K562 (cell line): ENCODE data around the gene SCARF1. TPM values are rescaled to one million over a fixed set of nuclear protein-coding genes. Genes with fewer than 3 reads are reported as not detected.

Experiments
- ATAC-seq: fragments of 200-7000 bp; cut with Tn5 transposase; 3 replicates; pipeline ENCODE4 v1.9.1; 2020; ENCODE audit warnings: moderate library complexity
- BruUV-seq: library from RNA; stranded (reverse); fragments of 400-500 nt; replicated peaks from 2 replicates; lab custom pipeline; 2021; lab: Mats Ljungman, UMichigan
- CTCF ChIA-PET: fragments of 300-600 bp; formaldehyde crosslinking; extraction: SDS; loops from one replicate; lab custom pipeline; 2021; ENCODE audit warnings: low intra/inter-chr PET ratio; lab: Yijun Ruan, JAX
- POLR2A ChIA-PET: fragments of 300-600, 350-650 bp; sonication (Branson Sonifier 250); formaldehyde crosslinking; extraction: SDS; loops from one replicate; lab custom pipeline; 2021; ENCODE audit warnings: antibody characterized with exemption, inconsistent platforms; lab: Yijun Ruan, JAX
- DNase-seq, 4 experiments: peaks; one replicate each; pipeline versions ENCODE4 v3.0.0 to v3.0.0-alpha.2; 2011 to 2018; ENCODE audit warnings: low spot score in 3 of 4, mixed read lengths in 3 of 4; ENCODE audit errors: extremely low read depth in 1 of 4
- FAIRE-seq: peaks from 2 replicates; lab custom pipeline; 2011; peaks lifted over from hg19 to GRCh38; lab: Jason Lieb, UNC
- H2AFZ ChIP-seq: 2 replicates; pipeline ENCODE4 v1.6.0; 2011; ENCODE audit warnings: low read depth, low read length, control low read depth, inconsistent platforms
- H3K27ac ChIP-seq: fragments of 200-600 bp; 3 replicates; pipeline ENCODE4 v1.8.0; 2011; ENCODE audit warnings: low read depth, mild to moderate bottlenecking, control low read depth, inconsistent platforms, low read length, moderate library complexity, mixed read lengths; ENCODE audit errors: extremely low read depth
- H3K27me3 ChIP-seq, 2 experiments: fragments of 300-600 bp in 1 of 2; 2 replicates in 1 of 2; 3 replicates in 1 of 2; pipeline versions ENCODE4 v1.6.0 to v1.8.0; 2011; ENCODE audit warnings: inconsistent platforms in 2 of 2, low read length in 2 of 2, mild to moderate bottlenecking in 1 of 2, mixed read lengths in 1 of 2, moderate library complexity in 1 of 2; ENCODE audit not compliant: control insufficient read depth in 2 of 2, insufficient read depth in 2 of 2
- H3K36me3 ChIP-seq: fragments of 300-600 bp; 3 replicates; pipeline ENCODE4 v1.8.0; 2011; ENCODE audit warnings: mild to moderate bottlenecking, low read length, inconsistent platforms; ENCODE audit not compliant: control insufficient read depth, insufficient read depth
- H3K4me1 ChIP-seq, 2 experiments: fragments of 200-600 bp in 1 of 2; replicated peaks in 1 of 2; 2 replicates in 1 of 2; 3 replicates in 1 of 2; pipeline versions ENCODE4 v1.5.1 to v1.8.0; 2011; ENCODE audit warnings: inconsistent platforms in 2 of 2, low read length in 2 of 2, mild to moderate bottlenecking in 1 of 2, mixed read lengths in 1 of 2, moderate library complexity in 1 of 2; ENCODE audit not compliant: control insufficient read depth in 2 of 2, insufficient read depth in 2 of 2
- H3K4me2 ChIP-seq: 2 replicates; pipeline ENCODE4 v1.6.1; 2011; ENCODE audit warnings: low read length, control low read depth, inconsistent platforms, mixed read lengths; ENCODE audit not compliant: insufficient read depth
- H3K4me3 ChIP-seq: fragments of 200-600 bp; sonication (generic), shearing (Covaris generic); 2 replicates; pipeline ENCODE4 v1.5.1; 2016; ENCODE audit warnings: control low read depth, inconsistent platforms
- H3K79me2 ChIP-seq: fragments of 200-600 bp; 3 replicates; pipeline ENCODE4 v1.8.0; 2011; ENCODE audit warnings: low read length, inconsistent platforms; ENCODE audit not compliant: control insufficient read depth, insufficient read depth
- H3K9ac ChIP-seq, 2 experiments: 2 replicates each; pipeline versions ENCODE4 v1.6.0 to v1.6.1; 2011; ENCODE audit warnings: low read depth in 2 of 2, low read length in 2 of 2, control low read depth in 1 of 2, inconsistent platforms in 1 of 2, mild to moderate bottlenecking in 1 of 2, mixed read lengths in 1 of 2; ENCODE audit not compliant: insufficient read depth in 1 of 2
- H3K9me1 ChIP-seq: one replicate; pipeline ENCODE4 v1.6.0; 2011; ENCODE audit warnings: inconsistent platforms, mild to moderate bottlenecking, low read length, moderate library complexity; ENCODE audit not compliant: control insufficient read depth, insufficient read depth
- H3K9me3 ChIP-seq: replicated peaks from 2 replicates; pipeline ENCODE4 v1.5.1; 2011; ENCODE audit warnings: low read depth, low read length, inconsistent platforms; ENCODE audit not compliant: control insufficient read depth, insufficient read depth
- H4K20me1 ChIP-seq: replicated peaks from 2 replicates; pipeline ENCODE4 v1.6.1; 2011; ENCODE audit warnings: low read length, inconsistent platforms, mixed read lengths; ENCODE audit not compliant: control insufficient read depth, insufficient read depth
- ARHGAP35 ChIP-seq: fragments of 450-650 bp; IDR thresholded peaks from 2 replicates; pipeline ENCODE4 v1.6.1; 2018; ENCODE audit not compliant: partially characterized antibody
- ELK1 ChIP-seq: sonication (generic); formaldehyde crosslinking; IDR thresholded peaks from 2 replicates; pipeline ENCODE4 v1.8.1; 2022; ENCODE audit warnings: missing genetic modification reagents
- EZH2 ChIP-seq: IDR thresholded peaks from 2 replicates; pipeline ENCODE4 v1.6.1; 2012; ENCODE audit warnings: low read depth, mild to moderate bottlenecking, inconsistent platforms, low read length, borderline replicate concordance
- GATAD2B ChIP-seq: fragments of 450-650 bp; IDR thresholded peaks from 2 replicates; pipeline ENCODE4 v1.6.1; 2017; ENCODE audit warnings: mild to moderate bottlenecking, borderline replicate concordance
- HMG20A ChIP-seq: fragments of 450-650 bp; formaldehyde crosslinking; conservative IDR thresholded peaks from 2 replicates; pipeline ENCODE4 v1.4.0; 2020; ENCODE audit warnings: mild to moderate bottlenecking, mixed read lengths
- HMGN3 ChIP-seq: IDR thresholded peaks from 2 replicates; pipeline ENCODE4 v1.6.1; 2011; ENCODE audit warnings: borderline replicate concordance, low read depth, mild to moderate bottlenecking, mixed read lengths, low read length; ENCODE audit not compliant: insufficient read length; ENCODE audit errors: extremely low read depth
- LARP7 ChIP-seq: fragments of 450-650 bp; IDR thresholded peaks from 2 replicates; pipeline ENCODE4 v1.6.1; 2016
- NRF1 ChIP-seq, 2 experiments: fragments of 450-650 bp; IDR thresholded peaks in 1 of 2; conservative IDR thresholded peaks in 1 of 2; 2 replicates each; pipeline ENCODE4 v1.6.1; 2014; ENCODE audit warnings: mild to moderate bottlenecking in 2 of 2
- PML ChIP-seq: IDR thresholded peaks from 2 replicates; pipeline ENCODE4 v1.6.1; 2012; ENCODE audit warnings: low read length, inconsistent platforms
- PPARD ChIP-seq: fragments of 250-450 bp; sonication (Bioruptor Pico); IDR thresholded peaks from 2 replicates; pipeline ENCODE4 v1.8.0; 2022; ENCODE audit warnings: inconsistent platforms, mild to moderate bottlenecking, moderate library complexity
- RB1 ChIP-seq: fragments of 450-650 bp; IDR thresholded peaks from 2 replicates; pipeline ENCODE4 v1.6.1; 2017; ENCODE audit warnings: low read depth, mild to moderate bottlenecking
- ZNF175 ChIP-seq: fragments of 200-800 bp; sonication (Bioruptor generic); IDR thresholded peaks from 2 replicates; pipeline ENCODE4 v1.6.1; 2016; ENCODE audit warnings: low read depth, mild to moderate bottlenecking, missing genetic modification characterization, missing compliant biosample characterization
- ZNF512 ChIP-seq: IDR thresholded peaks from 2 replicates; pipeline ENCODE4 v1.6.1; 2016; ENCODE audit warnings: missing genetic modification characterization, missing compliant biosample characterization
- ZNF740 ChIP-seq, 3 experiments: fragments of 200-800 bp in 1 of 3; sonication (Bioruptor generic) in 1 of 3; sonication (generic) in 1 of 3; formaldehyde crosslinking in 1 of 3; IDR thresholded peaks; 2 replicates each; pipeline versions ENCODE4 v1.6.1 to v1.8.0; 2016 to 2022; ENCODE audit warnings: mild to moderate bottlenecking in 2 of 3, missing compliant biosample characterization in 2 of 3, missing genetic modification characterization in 2 of 3, missing genetic modification reagents in 1 of 3
- WGBS: fragments of 100-300 bp; shearing (Covaris generic); methylation state at CpG from one replicate; pipeline ENCODE4 v1.1.6; 2016; ENCODE audit warnings: low coverage, mixed read lengths; ENCODE audit not compliant: insufficient coverage; ENCODE audit errors: missing lambda C conversion rate; 5-methylcytosine and 5-hydroxymethylcytosine counted together
- in situ Hi-C: fragments of 300-500 bp; cut with MboI; formaldehyde crosslinking; loops from 4 replicates; pipeline ENCODE4 v1.15.0; 2018; ENCODE audit warnings: inconsistent platforms, mixed read lengths
- intact Hi-C: fragments of 100-400 bp; cut with micrococcal nuclease; formaldehyde crosslinking; loops from 2 replicates; pipeline ENCODE4 v1.14.2; 2022
- polyA plus RNA-seq, 8 experiments: library from polyadenylated mRNA; depleted of rRNA in 4 of 8; stranded (reverse) in 5 of 8; unstranded in 3 of 8; fragments of >200 nt; fragmentation: Nextera tagmentation in 2 of 8; fragmentation: Illumina TruSeq in 1 of 8; extraction: Ambion mirVana in 2 of 8; extraction: Trizol in 1 of 8; gene quantifications; 2 replicates each; pipeline versions ENCODE4 v1.2.1 to v1.2.3, GENCODE V29; 2011 to 2014; ENCODE audit warnings: inconsistent platforms in 1 of 8, missing spikeins in 1 of 8
- total RNA-seq, 7 experiments: library from RNA; depleted of rRNA in 6 of 7; stranded (reverse); fragments of >200 nt in 6 of 7; fragmentation: Illumina TruSeq in 2 of 7; extraction: Trizol in 2 of 7; gene quantifications; 2 replicates each; pipeline versions ENCODE4 v1.2.1 to v1.2.3, GENCODE V29; 2011 to 2021; ENCODE audit warnings: low replicate concordance in 1 of 7

Gene SCARF1
- total and polyA plus RNA-seq, 9 of the 15 experiments (the other 6 are each of a cell fraction or from before 2014, with no cell fraction given): 0.04 to 2.1 (median 0.63) TPM

GRCh38 chr17:1648173-1648962, 2.8 kb upstream of the SCARF1 start:
- H3K4me1 ChIP-seq: peaks cover 21 to 67% of the 10 kb centered on the region in 2 experiments
- no TSS peak for BruUV-seq
- FAIRE-seq (peak; percentile 32), DNase-seq (peak in 3 of 4 experiments; percentile 29 to 40 (median 32)), ATAC-seq (peak; percentile 73)
- peaks cover 12% of the 10 kb centered on the region; the same call in 2 of the 3 replicates for H3K79me2 ChIP-seq
- no peaks in the 10 kb centered on the region for H3K9me1 ChIP-seq
- H4K20me1 ChIP-seq: 0 out of 2 replicates have a peak, but pooled peaks cover 2% of the 10 kb centered on the region
- no peaks in the 10 kb centered on the region for H3K9me3 ChIP-seq
- peak overlapping the region; percentile 74 for H3K27ac ChIP-seq
- H3K4me2 ChIP-seq: peak overlapping the region; percentile 84
- WGBS: 4% methylated on average over 39 of the region's 54 CpGs
- H3K9ac ChIP-seq: peak overlapping the region; percentile 84 to 97
- in situ Hi-C loops: no loop called here
- no peaks in the 10 kb centered on the region for H3K27me3 ChIP-seq
- intact Hi-C loops: no loop called here
- peak overlapping the region; percentile 55 for H3K4me3 ChIP-seq
- CTCF ChIA-PET: interaction anchor here (0.6 to 1.5 kb wide), 2 partner anchors 74 to 256 kb away, joined by 6 to 8 read pairs; no protein-coding TSS in a partner anchor
- POLR2A ChIA-PET: interaction anchor here (0.8 to 2.9 kb wide), 7 partner anchors 10 to 132 kb away, joined by 3 to 15 read pairs (median 6); partner anchors contain the start of gene INPP5K
- peak overlapping the region; percentile 74 for H2AFZ ChIP-seq
- H3K36me3 ChIP-seq: peaks cover 53% of the 10 kb centered on the region
- no peak for TF ChIP-seq HMG20A (CRISPR knock-in tag)
- peak; percentile 82 for TF ChIP-seq RB1
- no peak for TF ChIP-seq LARP7
- peak; percentile 24 for TF ChIP-seq HMGN3
- no peak for TF ChIP-seq ZNF740 (CRISPR knock-in tag; IDR thresholded peaks at IDR 0.05)
- TF ChIP-seq ZNF740 (tag; IDR thresholded peaks at IDR 0.05): no peak
- TF ChIP-seq ZNF512 (tag): no peak
- TF ChIP-seq ARHGAP35: no peak
- no peak for TF ChIP-seq PPARD (CRISPR knock-in tag)
- no peak for TF ChIP-seq EZH2
- TF ChIP-seq ZNF175 (CRISPR knock-in tag): no peak
- no peak for TF ChIP-seq GATAD2B
- TF ChIP-seq PML: no peak
- no peak for TF ChIP-seq ELK1 (CRISPR knock-in tag)
- TF ChIP-seq NRF1 (conservative IDR thresholded peaks at IDR 0.05 in 1 of 2, IDR thresholded peaks at IDR 0.05 in 1 of 2): peak; percentile 61 to 67
